HepG2 (cell line): ENCODE measurements around the gene UBTD1. TPM values are rescaled to one million over a fixed set of nuclear protein-coding genes. Genes with fewer than 3 reads are reported as not detected.

Experiments used
- ATAC-seq: fragments of 200-7000 bp; cut with Tn5 transposase; 3 replicates; pipeline ENCODE4 v1.9.1; 2020; ENCODE audit warnings: mild to moderate bottlenecking, moderate library complexity
- BruUV-seq: library from RNA; stranded (reverse); fragments of 400-500 nt; replicated peaks from 2 replicates; lab custom pipeline; 2021; lab: Mats Ljungman, UMichigan
- CTCF ChIA-PET: fragments of 300-600 bp; formaldehyde crosslinking; extraction: SDS; loops from one replicate; lab custom pipeline; 2021; ENCODE audit warnings: low total read pairs, inconsistent platforms, low intra/inter-chr PET ratio; lab: Yijun Ruan, JAX
- POLR2A ChIA-PET: fragments of 350-600 bp; sonication (Branson Sonifier 250); formaldehyde crosslinking; loops from one replicate; lab custom pipeline; 2020; ENCODE audit warnings: antibody characterized with exemption, inconsistent platforms; lab: Yijun Ruan, JAX
- DNase-seq: peaks from one replicate; pipeline ENCODE4 v3.0.0-alpha.2; 2015; ENCODE audit warnings: low spot score
- FAIRE-seq: peaks from 3 replicates; lab custom pipeline; 2011; peaks lifted over from hg19 to GRCh38; lab: Jason Lieb, UNC
- H2AFZ ChIP-seq: one replicate; pipeline ENCODE4 v1.6.1; 2011; ENCODE audit warnings: low read length, inconsistent platforms
- H3K27ac ChIP-seq: fragments of 300-600 bp; 3 replicates; pipeline ENCODE4 v1.8.0; 2011; ENCODE audit warnings: mixed run types, mild to moderate bottlenecking, mixed read lengths, low read length, inconsistent platforms; ENCODE audit not compliant: insufficient read depth; ENCODE audit errors: extremely low read length
- H3K27me3 ChIP-seq, 2 experiments: fragments of 200-600 bp in 1 of 2; 2 replicates in 1 of 2; 3 replicates in 1 of 2; pipeline versions ENCODE4 v1.6.0 to v1.8.0; 2011; ENCODE audit warnings: low read length in 2 of 2, mild to moderate bottlenecking in 2 of 2, moderate library complexity in 2 of 2, inconsistent platforms in 1 of 2; ENCODE audit not compliant: insufficient read depth in 2 of 2, control insufficient read depth in 1 of 2
- H3K36me3 ChIP-seq, 2 experiments: fragments of 200-600 bp in 1 of 2; replicated peaks in 1 of 2; 2 replicates in 1 of 2; 3 replicates in 1 of 2; pipeline versions ENCODE4 v1.5.1 to v1.8.0; 2011; ENCODE audit warnings: low read length in 2 of 2, inconsistent platforms in 1 of 2; ENCODE audit not compliant: insufficient read depth in 2 of 2, control insufficient read depth in 1 of 2
- H3K4me1 ChIP-seq: 2 replicates; pipeline ENCODE4 v1.5.1; 2012; ENCODE audit warnings: low read length, inconsistent platforms; ENCODE audit not compliant: insufficient read depth
- H3K4me2 ChIP-seq: 2 replicates; pipeline ENCODE4 v1.6.0; 2011; ENCODE audit warnings: low read depth, low read length, inconsistent platforms
- H3K4me3 ChIP-seq, 3 experiments: fragments of 200-600 bp in 1 of 3; sonication (generic), shearing (Covaris generic) in 1 of 3; replicated peaks in 1 of 3; 2 replicates each; pipeline ENCODE4 v1.5.1; 2011 to 2016; ENCODE audit warnings: low read length in 3 of 3, inconsistent platforms in 2 of 3, low read depth in 2 of 3, mild to moderate bottlenecking in 2 of 3, control low read depth in 1 of 3, mixed read lengths in 1 of 3; ENCODE audit not compliant: insufficient read depth in 1 of 3
- H3K79me2 ChIP-seq: one replicate; pipeline ENCODE4 v1.6.1; 2011; ENCODE audit warnings: low read length, inconsistent platforms; ENCODE audit not compliant: insufficient read depth
- H3K9ac ChIP-seq: 2 replicates; pipeline ENCODE4 v1.6.0; 2011; ENCODE audit warnings: mild to moderate bottlenecking, low read depth, low read length, inconsistent platforms; ENCODE audit not compliant: insufficient read depth
- H3K9me3 ChIP-seq: 2 replicates; pipeline ENCODE4 v1.5.1; 2012; ENCODE audit warnings: mild to moderate bottlenecking, low read length
- H4K20me1 ChIP-seq: 2 replicates; pipeline ENCODE4 v1.6.0; 2011; ENCODE audit warnings: inconsistent platforms, mild to moderate bottlenecking, low read length, moderate library complexity; ENCODE audit not compliant: insufficient read depth
- HOXA7 ChIP-seq: sonication (generic); formaldehyde crosslinking; IDR thresholded peaks from 2 replicates; pipeline ENCODE4 v1.8.1; 2022; ENCODE audit warnings: mild to moderate bottlenecking, missing genetic modification reagents, moderate library complexity
- KDM1A ChIP-seq: IDR thresholded peaks from 2 replicates; pipeline ENCODE4 v1.6.1; 2016; ENCODE audit warnings: missing compliant biosample characterization
- POLR2G ChIP-seq: fragments of 200-400 bp; formaldehyde crosslinking; IDR thresholded peaks from 2 replicates; pipeline ENCODE4 v1.6.1; 2018; ENCODE audit warnings: mild to moderate bottlenecking, low read depth, low read length, moderate library complexity
- WGBS: methylation state at CpG from one replicate; pipeline ENCODE4 v1.1.6; 2017; ENCODE audit warnings: low lambda C conversion rate; 5-methylcytosine and 5-hydroxymethylcytosine counted together
- in situ Hi-C: cut with HindIII; loops from 2 replicates; pipeline ENCODE4 v1.10.0; 2017; ENCODE audit warnings: low pct_unique_long_range_greater_than_20kb; ENCODE audit not compliant: extremely low pct_ligation_motif_present
- intact Hi-C: fragments of 100-400 bp; cut with micrococcal nuclease; formaldehyde crosslinking; loops from one replicate; pipeline ENCODE4 v1.10.0; 2022; ENCODE audit not compliant: unreplicated experiment
- polyA plus RNA-seq, 8 experiments: library from polyadenylated mRNA; depleted of rRNA in 3 of 8; stranded (reverse) in 7 of 8; unstranded in 1 of 8; fragments of >200 nt; fragmentation: Illumina TruSeq in 4 of 8; extraction: Trizol in 4 of 8; gene quantifications; 2 replicates each; pipeline versions ENCODE4 v1.2.1 to v1.2.3, GENCODE V29; 2011 to 2016; ENCODE audit warnings: low read depth in 4 of 8, missing spikeins in 1 of 8, mixed read lengths in 1 of 8; ENCODE audit not compliant: insufficient read depth in 1 of 8
- total RNA-seq, 5 experiments: library from RNA; depleted of rRNA; stranded (reverse); fragments of >200 nt; fragmentation: Illumina TruSeq; extraction: Trizol; gene quantifications; 2 replicates each; pipeline ENCODE4 v1.2.3, GENCODE V29; 2016; ENCODE audit warnings: low read depth in 1 of 5

The UBTD1 gene
- total and polyA plus RNA-seq, 2 of the 13 experiments (the other 11 are each of a cell fraction or from before 2014, with no cell fraction given) = 7.9 to 10.0 TPM

DNA sequence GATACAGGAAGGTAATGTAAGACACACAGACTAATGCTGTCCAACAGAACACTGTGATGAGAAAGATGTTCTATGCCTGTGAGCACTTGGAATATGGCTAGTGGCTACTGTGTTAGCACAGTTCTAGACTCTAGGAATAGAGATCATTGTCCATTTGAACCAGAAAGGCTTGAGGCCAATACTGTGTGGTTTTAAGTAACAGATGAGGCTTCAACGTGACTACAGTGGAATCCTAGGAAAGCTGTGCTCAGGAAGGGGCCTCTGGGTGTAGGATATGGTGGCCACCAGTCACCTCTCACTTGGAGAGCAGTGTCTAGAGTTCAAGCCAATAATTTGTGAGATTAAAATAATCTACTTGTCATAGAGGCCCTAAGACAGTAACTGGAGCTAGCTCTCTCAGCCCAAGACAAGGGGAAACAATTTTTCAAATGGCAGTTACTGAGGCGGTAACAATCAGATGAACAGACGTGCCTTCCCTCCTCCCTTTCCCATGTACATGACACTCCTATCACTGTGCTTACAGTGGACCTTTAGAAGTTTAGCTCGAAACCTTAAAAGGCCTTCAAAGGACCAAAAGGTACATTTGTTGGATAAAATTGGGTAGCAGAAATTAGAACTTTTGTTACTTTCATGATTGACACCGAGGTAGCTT is 42.6 kb upstream of the UBTD1 start:
- POLR2A ChIA-PET = interaction anchor here (1.1 kb wide), 1 partner anchor 15 kb away, joined by 3 read pairs; no protein-coding TSS in a partner anchor
- H3K27ac ChIP-seq = no peak overlapping the region
- FAIRE-seq = no peak
- WGBS = 97% methylated on average over 5 of the region's 5 CpGs
- CTCF ChIA-PET = no interaction called here
- no peak for DNase-seq
- no peaks in the 10 kb centered on the region for H3K9me3 ChIP-seq
- no peaks in the 10 kb centered on the region for H3K27me3 ChIP-seq
- H3K79me2 ChIP-seq = no peaks in the 10 kb centered on the region
- BruUV-seq = no TSS peak
- no peak overlapping the region for H2AFZ ChIP-seq
- no peaks in the 10 kb centered on the region; the same call in 1 of the 2 replicates for H4K20me1 ChIP-seq
- H3K4me2 ChIP-seq = no peak overlapping the region
- ATAC-seq = no peak
- intact Hi-C loops (no loop called here), in situ Hi-C loops (no loop called here)
- no peaks in the 10 kb centered on the region for H3K4me1 ChIP-seq
- peaks cover 46 to 93% of the 10 kb centered on the region in 2 experiments for H3K36me3 ChIP-seq
- H3K9ac ChIP-seq = no peak overlapping the region
- no peak overlapping the region for H3K4me3 ChIP-seq
- TF ChIP-seq KDM1A (no peak), POLR2G (peak; percentile 51)

DNA sequence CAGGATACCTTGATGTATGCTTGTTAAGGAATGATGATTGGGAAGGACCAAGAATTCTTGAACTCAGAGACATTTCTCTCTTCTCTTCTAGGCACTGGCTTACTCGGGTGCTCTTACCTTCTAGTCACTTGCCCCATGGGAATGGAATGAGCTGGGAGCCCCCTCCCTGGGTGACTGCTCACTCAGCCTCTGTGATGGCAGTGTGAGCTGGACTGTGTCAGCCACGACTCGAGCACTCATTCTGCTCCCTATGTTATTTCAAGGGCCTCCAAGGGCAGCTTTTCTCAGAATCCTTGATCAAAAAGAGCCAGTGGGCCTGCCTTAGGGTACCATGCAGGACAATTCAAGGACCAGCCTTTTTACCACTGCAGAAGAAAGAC is 42.0 kb upstream of the UBTD1 start:
- FAIRE-seq = no peak
- Histone ChIP-seq H4K20me1 (no peaks in the 10 kb centered on the region; the same call in 1 of the 2 replicates), H3K27me3 (no peaks in the 10 kb centered on the region), H3K4me1 (no peaks in the 10 kb centered on the region), H3K27ac (no peak overlapping the region), H2AFZ (no peak overlapping the region), H3K4me2 (no peak overlapping the region), H3K4me3 (no peak overlapping the region), H3K36me3 (peaks cover 47 to 93% of the 10 kb centered on the region in 2 experiments), H3K79me2 (no peaks in the 10 kb centered on the region), H3K9ac (no peak overlapping the region), H3K9me3 (no peaks in the 10 kb centered on the region)
- in situ Hi-C loops (no loop called here), intact Hi-C loops (no loop called here)
- 80% methylated on average over 1 of the region's 3 CpGs for WGBS
- no peak for DNase-seq
- no peak for ATAC-seq
- POLR2A ChIA-PET = interaction anchor here (1.1 kb wide), 1 partner anchor 15 kb away, joined by 3 read pairs; no protein-coding TSS in a partner anchor
- TF ChIP-seq HOXA7 (CRISPR knock-in tag) (no peak), POLR2G (peak; percentile 48)
- TF ChIP-seq, all 625 proteins: peak for 1
- CTCF ChIA-PET = no interaction called here
- no TSS peak for BruUV-seq
